GM12878 (cell line): ENCODE data around the gene FMNL3. TPM values are rescaled to one million over a fixed set of nuclear protein-coding genes. Genes with fewer than 3 reads are reported as not detected.

ENCODE experiments used
- ATF2 ChIP-seq: IDR thresholded peaks from 2 replicates; pipeline ENCODE4 v1.6.1; 2012; ENCODE audit warnings: low read length, inconsistent platforms
- ATF7 ChIP-seq: fragments of 450-650 bp; IDR thresholded peaks from 2 replicates; pipeline ENCODE4 v1.6.1; 2016; ENCODE audit warnings: low read depth, mild to moderate bottlenecking
- BCL11A ChIP-seq: IDR thresholded peaks from 2 replicates; pipeline ENCODE4 v1.6.1; 2011; ENCODE audit warnings: low read depth, low read length
- BHLHE40 ChIP-seq, 2 experiments: fragments of 450-650 bp in 1 of 2; IDR thresholded peaks; 2 replicates each; pipeline ENCODE4 v1.6.1; 2011 to 2017; ENCODE audit warnings: low read depth in 2 of 2, borderline replicate concordance in 1 of 2, improper control_type of control experiment in 1 of 2, low read length in 1 of 2, mild to moderate bottlenecking in 1 of 2
- CBX3 ChIP-seq: fragments of 200-600 bp; sonication (generic); IDR thresholded peaks from 2 replicates; pipeline ENCODE4 v1.6.1; 2016; ENCODE audit warnings: low read depth, borderline replicate concordance
- CBX5 ChIP-seq: sonication (generic); IDR thresholded peaks from 2 replicates; pipeline ENCODE4 v1.6.1; 2016; ENCODE audit warnings: low read depth, moderate library complexity, mild to moderate bottlenecking, inconsistent platforms
- CEBPB ChIP-seq, 2 experiments: fragments of 150-350 bp in 1 of 2; IDR thresholded peaks; 2 replicates each; pipeline ENCODE4 v1.6.1; 2012 to 2014; ENCODE audit warnings: low read depth in 2 of 2, low read length in 2 of 2, borderline replicate concordance in 1 of 2, inconsistent platforms in 1 of 2
- CEBPZ ChIP-seq: fragments of 150-350 bp; IDR thresholded peaks from 2 replicates; pipeline ENCODE4 v1.6.1; 2016; ENCODE audit warnings: low read depth, low read length
- CHD2 ChIP-seq: IDR thresholded peaks from 2 replicates; pipeline ENCODE4 v1.6.1; 2011; ENCODE audit warnings: low read depth, low read length, improper control_type of control experiment, borderline replicate concordance
- CHD4 ChIP-seq: fragments of 200-600 bp; sonication (generic); IDR thresholded peaks from 2 replicates; pipeline ENCODE4 v1.6.1; 2016; ENCODE audit warnings: mild to moderate bottlenecking
- EZH2 ChIP-seq: IDR thresholded peaks from 2 replicates; pipeline ENCODE4 v1.6.1; 2012; ENCODE audit warnings: low read depth, mild to moderate bottlenecking, control low read depth, inconsistent platforms, low read length, borderline replicate concordance; ENCODE audit not compliant: control insufficient read depth
- HDAC2 ChIP-seq: fragments of 200-600 bp; sonication (generic); IDR thresholded peaks from 2 replicates; pipeline ENCODE4 v1.6.1; 2017
- HDAC6 ChIP-seq: fragments of 200-600 bp; sonication (generic); IDR thresholded peaks from one replicate; pipeline ENCODE4 v1.8.0; 2017; ENCODE audit warnings: antibody characterized with exemption; ENCODE audit not compliant: unreplicated experiment
- KAT2A ChIP-seq: conservative IDR thresholded peaks from 2 replicates; pipeline ENCODE4 v1.6.1; 2011; ENCODE audit warnings: low read depth, low read length; ENCODE audit not compliant: control insufficient read depth
- LARP7 ChIP-seq: fragments of 450-650 bp; IDR thresholded peaks from 2 replicates; pipeline ENCODE4 v1.6.1; 2017; ENCODE audit warnings: mild to moderate bottlenecking
- MXI1 ChIP-seq: fragments of 150-350 bp; IDR thresholded peaks from 2 replicates; pipeline ENCODE4 v1.6.1; 2011; ENCODE audit warnings: low read depth, mild to moderate bottlenecking, inconsistent platforms, low read length, improper control_type of control experiment
- NR2F1 ChIP-seq: fragments of 450-650 bp; conservative IDR thresholded peaks from 2 replicates; pipeline ENCODE4 v1.6.1; 2017; ENCODE audit warnings: mild to moderate bottlenecking
- PAX8 ChIP-seq: fragments of 450-650 bp; IDR thresholded peaks from 2 replicates; pipeline ENCODE4 v1.6.1; 2017; ENCODE audit warnings: mild to moderate bottlenecking, moderate library complexity
- RAD21 ChIP-seq: IDR thresholded peaks from 2 replicates; pipeline ENCODE4 v1.6.1; 2011; ENCODE audit warnings: mild to moderate bottlenecking, low read depth, low read length, moderate library complexity; ENCODE audit not compliant: insufficient read depth
- RFX5 ChIP-seq: IDR thresholded peaks from 2 replicates; pipeline ENCODE4 v1.6.1; 2011; ENCODE audit warnings: low read depth, low read length, improper control_type of control experiment
- SKIL ChIP-seq: fragments of 450-650 bp; IDR thresholded peaks from 2 replicates; pipeline ENCODE4 v1.6.1; 2017; ENCODE audit warnings: mild to moderate bottlenecking, low read depth, inconsistent platforms; ENCODE audit not compliant: poor library complexity, severe bottlenecking
- TBL1XR1 ChIP-seq: IDR thresholded peaks from 2 replicates; pipeline ENCODE4 v1.6.1; 2012; ENCODE audit warnings: low read depth, low read length, improper control_type of control experiment
- USF2 ChIP-seq: IDR thresholded peaks from 2 replicates; pipeline ENCODE4 v1.6.1; 2011; ENCODE audit warnings: low read depth, low read length, improper control_type of control experiment, borderline replicate concordance
- WRNIP1 ChIP-seq: IDR thresholded peaks from 2 replicates; pipeline ENCODE4 v1.6.1; 2011; ENCODE audit warnings: low read depth, low read length, improper control_type of control experiment, borderline replicate concordance
- YBX1 ChIP-seq: fragments of 450-650 bp; IDR thresholded peaks from 2 replicates; pipeline ENCODE4 v1.6.1; 2016; ENCODE audit warnings: antibody characterized with exemption
- polyA plus RNA-seq, 11 experiments: library from polyadenylated mRNA; depleted of rRNA in 4 of 11; unstranded in 6 of 11; stranded (reverse) in 5 of 11; fragments of >200 nt; fragmentation: Nextera tagmentation in 4 of 11; fragmentation: Illumina TruSeq in 1 of 11; extraction: Ambion mirVana in 4 of 11; extraction: Trizol in 1 of 11; gene quantifications; 1 replicate in 1 of 11; 2 replicates in 10 of 11; pipeline versions ENCODE4 v1.2.1 to v1.2.3, GENCODE V29; 2011 to 2016; ENCODE audit warnings: inconsistent platforms in 2 of 11, missing spikeins in 2 of 11, low read depth in 1 of 11
- total RNA-seq, 4 experiments: library from RNA; depleted of rRNA in 3 of 4; stranded (reverse); fragments of >200 nt in 3 of 4; fragmentation: Illumina TruSeq in 1 of 4; extraction: Trizol in 1 of 4; gene quantifications; 2 replicates each; pipeline versions ENCODE4 v1.2.1 to v1.2.3, GENCODE V29; 2013 to 2021

Gene FMNL3
- total and polyA plus RNA-seq, 10 of the 15 experiments (the other 5 are each of a cell fraction or from before 2014, with no cell fraction given), result 3.0 to 64.9 (median 30.9) TPM

GRCh38 chr12:49703647-49704137 is 3.5 kb downstream of the FMNL3 start (continued):
- TF ChIP-seq USF2 (no peak; the same call in 1 of the 2 replicates), CBX3 (no peak), RAD21 (no peak), HDAC2 (no peak), CEBPB (IDR thresholded peaks at IDR 0.05; ENCODE audit: borderline replicate concordance in 1 of 2, low read depth in 2 of 2, low read length in 2 of 2) (no peak), MXI1 (peak; percentile 28; the same call in 1 of the 2 replicates), LARP7 (no peak), SKIL (peak; percentile 68), EZH2 (no peak), ATF7 (0 out of 2 replicates have a peak, but pooled peaks have one; percentile 9), HDAC6 (no peak), CHD4 (no peak), BCL11A (no peak), TBL1XR1 (no peak), RFX5 (no peak), CEBPZ (no peak), ATF2 (no peak; the same call in 1 of the 2 replicates), WRNIP1 (0 out of 2 replicates have a peak, but pooled peaks have one; percentile 39), KAT2A (no peak), NR2F1 (no peak), CBX5 (no peak), PAX8 (no peak), YBX1 (no peak), BHLHE40 (IDR thresholded peaks at IDR 0.05; ENCODE audit: borderline replicate concordance in 1 of 2, low read depth in 2 of 2, low read length in 1 of 2) (peak in 1 of 2 experiments; percentile 20; a peak in 1 of 4 replicates), CHD2 (0 out of 2 replicates have a peak, but pooled peaks have one; percentile 2)
